ENCODE data around the gene ACCS.

ACCS gene

DNA sequence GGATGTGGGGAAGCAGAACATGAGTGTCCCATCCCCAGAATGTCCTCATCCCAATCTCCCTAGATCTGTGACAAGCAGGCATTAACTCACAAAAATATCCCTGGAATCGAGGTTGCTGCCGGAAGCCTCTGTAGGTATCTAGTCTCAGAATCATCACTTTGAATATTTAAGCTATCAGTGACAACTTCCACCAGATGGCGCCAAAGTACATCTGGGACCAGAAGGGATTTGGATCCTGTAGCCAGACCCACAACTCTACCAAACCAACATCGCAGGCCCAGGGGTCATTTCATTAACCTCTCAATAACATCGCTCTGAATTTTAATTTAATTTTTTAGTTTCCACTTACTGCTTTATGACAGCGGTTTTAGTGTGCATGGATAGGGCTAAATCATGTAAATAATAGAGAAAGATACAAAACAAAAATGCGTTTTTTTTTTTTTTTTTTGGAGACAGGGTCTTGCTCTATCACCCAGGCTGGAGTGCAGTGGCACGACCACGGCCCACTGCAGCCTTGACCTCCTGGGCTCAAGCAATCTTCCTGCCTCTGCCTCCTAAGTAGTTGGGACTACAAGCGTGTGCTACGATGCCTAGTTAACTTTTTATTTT is 28.3 kb downstream of the ACCS start:
- DNase-seq = peak; percentile 78 to 90

DNA sequence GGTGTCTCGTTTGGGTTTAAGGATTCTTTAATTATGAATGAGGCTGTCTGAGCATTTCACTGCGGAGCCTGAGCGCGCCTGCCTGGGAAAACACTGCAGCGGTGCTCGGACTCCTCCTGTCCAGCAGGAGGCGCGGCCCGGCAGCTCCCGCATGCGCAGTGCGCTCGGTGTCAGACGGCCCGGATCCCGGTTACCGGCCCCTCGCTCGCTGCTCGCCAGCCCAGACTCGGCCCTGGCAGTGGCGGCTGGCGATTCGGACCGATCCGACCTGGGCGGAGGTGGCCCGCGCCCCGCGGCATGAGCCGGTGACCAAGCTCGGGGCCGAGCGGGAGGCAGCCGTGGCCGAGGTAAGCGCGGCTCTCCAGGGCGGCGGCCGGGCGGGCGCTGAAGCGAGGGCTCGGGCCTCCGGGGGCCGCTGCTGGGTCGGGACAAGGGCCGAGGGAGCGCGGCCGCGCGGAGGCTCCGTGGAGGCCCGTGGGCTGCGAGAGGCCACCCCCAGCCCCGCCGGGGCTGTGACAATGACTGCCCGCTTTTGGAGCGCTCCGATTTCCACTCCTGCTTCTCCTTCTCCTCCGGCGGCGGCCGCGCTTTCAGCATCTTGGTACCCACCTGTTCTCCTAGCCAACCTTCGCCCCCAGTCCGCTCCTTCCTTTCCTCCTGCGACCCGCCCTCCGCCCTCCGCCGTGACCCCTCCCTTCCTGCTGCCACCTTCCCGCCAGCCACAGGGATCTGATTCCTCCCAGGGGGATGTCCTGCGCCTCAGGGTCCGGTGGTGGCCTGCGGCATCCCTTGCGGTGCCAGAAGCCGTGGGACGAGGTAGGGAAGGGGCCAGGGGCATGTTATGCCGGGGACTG is 29.7 kb downstream of the ACCS start, which contains the start of gene EXT2:
TSS of gene EXT2 (plus strand) at position 173 of the 854 bp plus-strand sequence. CDS start 12,035 bp downstream, outside the sequence.
- peak; percentile 88 for DNase-seq

DNA sequence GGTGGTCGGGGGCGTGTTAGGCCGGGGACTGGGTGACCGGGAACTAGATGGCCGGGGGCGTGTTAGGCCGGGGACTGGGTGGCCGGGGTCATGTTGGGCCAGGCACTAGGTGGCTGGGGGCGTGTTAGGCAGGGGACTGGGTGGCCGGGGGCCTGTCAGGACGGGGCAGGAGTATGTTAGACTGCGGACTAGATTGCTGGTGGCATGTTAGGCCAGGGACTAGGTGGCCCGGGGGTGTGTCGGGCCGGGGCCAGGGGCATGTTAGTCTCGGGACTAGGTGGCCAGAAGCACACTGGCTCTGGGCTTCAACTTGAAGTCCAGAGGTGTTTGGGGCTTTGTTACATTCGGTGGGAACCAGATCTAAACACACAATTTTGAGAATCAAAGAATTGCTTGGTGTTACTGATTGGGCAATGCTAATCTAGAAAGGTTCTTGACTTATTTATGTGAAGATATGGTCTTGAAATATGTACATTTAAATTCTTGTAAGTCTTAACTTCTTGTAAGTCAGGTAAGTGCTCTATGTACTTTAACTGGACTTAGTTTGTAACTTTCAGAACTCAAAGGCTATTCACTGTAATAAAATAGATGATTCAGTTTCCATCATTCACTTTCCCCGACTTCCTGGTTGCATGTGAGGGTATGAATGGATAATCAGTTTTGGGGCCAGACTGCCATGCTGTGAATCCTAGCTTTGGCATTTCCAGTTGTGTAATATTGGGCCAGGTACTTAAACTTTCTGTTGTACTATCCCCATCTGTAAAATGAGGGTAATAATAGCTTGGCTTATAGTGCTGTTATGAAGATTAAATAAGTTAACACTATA is 30.5 kb downstream of the ACCS start:
- DNase-seq = no peak

DNA sequence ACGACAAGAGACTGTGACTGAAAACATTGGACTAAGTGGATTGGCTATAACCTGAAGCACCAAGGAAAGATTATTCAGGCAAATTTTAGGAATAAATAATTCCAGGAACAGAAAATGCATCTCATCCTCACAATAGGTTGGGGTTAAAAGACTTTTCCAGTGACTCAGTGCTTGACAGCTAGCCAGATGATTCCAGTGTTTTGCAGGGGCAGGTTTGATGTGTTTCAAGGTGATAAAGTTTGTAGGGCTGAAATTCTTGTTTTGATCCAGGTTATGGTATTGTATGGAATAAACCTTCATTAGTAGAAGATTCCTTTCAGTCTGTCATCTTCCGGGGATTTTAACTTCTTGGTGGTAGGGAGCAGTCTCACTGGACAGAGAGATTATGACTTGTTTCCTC is 31.8 kb downstream of the ACCS start:
- DNase-seq = no peak

DNA sequence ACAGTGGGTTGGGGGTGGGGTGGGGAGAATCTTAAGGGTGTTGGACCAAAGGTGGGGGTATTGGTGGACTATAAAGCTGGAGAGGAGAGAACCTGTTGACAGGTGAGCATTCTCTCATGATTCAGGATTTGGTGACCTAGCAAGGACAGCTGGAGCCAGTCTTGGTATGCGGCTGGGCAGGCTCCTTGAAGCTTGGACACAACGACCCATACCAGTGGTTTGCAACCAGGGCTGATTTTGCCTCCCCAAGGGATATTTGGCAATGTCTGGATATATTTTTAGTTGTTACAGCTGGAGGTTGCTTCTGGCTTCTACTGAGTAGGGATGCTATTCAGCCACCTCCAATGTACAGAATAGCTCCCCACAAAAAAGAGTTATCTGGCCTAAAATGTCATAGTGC is 35.0 kb downstream of the ACCS start:
- DNase-seq = no peak

DNA sequence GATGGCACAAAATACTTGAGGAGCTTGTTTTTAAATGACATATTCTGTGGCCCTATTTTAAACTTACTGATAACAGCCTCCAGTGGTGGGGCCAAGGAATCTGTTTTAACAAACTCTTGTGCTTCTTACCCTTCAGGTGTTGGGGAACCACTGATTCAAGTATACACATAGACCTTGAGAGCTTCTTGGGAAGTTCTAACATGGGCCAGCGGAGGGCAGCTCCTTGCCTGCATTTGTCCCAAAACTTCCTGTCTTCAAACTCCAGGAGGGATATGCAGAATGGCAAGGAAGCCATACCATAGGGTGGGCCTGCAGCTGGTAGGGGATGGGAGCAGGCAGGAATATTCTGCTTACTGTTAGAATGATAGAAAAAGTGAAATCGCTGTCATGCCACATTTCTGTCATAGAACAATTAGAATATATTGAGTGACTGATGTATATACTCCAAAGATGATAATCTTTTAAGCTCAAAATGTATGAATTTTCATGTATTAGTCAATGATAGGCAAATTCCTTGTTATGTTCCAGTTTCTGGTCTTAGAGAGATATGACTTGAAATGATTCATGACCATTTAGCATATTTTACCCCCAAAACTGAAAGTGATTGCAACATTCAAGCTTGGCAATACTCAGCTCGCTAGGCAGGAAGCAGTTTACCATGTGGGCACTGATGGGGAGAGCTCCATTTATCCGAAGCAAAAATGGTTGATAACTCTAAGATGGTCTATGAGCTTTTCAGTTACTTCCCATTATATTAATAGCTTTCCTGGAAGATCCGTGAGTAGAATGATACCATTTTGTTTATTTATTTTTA is 38.6 kb downstream of the ACCS start:
- no peak for DNase-seq

DNA sequence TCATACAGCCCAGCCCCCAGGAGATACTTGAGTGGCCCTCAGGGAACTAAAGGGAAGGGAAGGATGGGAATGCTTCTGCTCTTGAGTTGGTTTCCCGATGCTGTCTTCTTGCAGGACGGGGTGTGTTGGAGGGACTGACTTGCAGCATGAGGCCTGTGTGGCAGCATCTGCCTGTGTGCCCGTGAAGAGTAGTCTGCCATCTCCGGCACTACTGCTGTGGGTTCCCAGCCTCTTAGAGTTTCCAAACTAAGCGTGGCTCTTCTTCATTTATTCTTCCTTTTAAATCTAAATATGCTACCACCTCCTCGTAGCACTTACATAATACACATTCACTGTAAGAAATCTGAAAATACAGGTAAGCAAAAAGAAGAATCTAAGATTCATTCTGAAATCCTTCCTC is 42.2 kb downstream of the ACCS start:
- DNase-seq = no peak

DNA sequence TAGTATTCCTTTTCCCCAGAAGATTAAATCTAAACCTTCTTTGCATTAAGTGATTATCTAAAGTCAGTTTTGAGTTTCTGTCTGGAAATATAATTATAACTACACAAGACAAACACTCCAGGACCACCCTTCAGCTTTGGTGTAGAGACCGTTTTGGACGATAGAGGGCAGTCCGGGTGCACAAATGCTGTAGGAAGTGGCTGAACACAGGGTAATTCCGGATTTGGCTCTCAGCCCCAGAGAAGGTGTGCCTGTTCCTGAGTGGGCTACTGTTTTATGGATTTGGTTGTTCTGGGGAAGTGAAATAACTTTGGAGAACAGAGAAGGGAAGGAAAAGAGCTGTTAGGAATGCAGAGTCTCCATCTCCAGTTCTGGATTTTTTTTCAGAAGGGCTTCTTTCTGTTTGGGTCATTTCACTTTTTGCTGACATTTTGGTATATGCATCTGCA is 44.2 kb downstream of the ACCS start:
- peak; percentile 58 to 60 for DNase-seq

DNA sequence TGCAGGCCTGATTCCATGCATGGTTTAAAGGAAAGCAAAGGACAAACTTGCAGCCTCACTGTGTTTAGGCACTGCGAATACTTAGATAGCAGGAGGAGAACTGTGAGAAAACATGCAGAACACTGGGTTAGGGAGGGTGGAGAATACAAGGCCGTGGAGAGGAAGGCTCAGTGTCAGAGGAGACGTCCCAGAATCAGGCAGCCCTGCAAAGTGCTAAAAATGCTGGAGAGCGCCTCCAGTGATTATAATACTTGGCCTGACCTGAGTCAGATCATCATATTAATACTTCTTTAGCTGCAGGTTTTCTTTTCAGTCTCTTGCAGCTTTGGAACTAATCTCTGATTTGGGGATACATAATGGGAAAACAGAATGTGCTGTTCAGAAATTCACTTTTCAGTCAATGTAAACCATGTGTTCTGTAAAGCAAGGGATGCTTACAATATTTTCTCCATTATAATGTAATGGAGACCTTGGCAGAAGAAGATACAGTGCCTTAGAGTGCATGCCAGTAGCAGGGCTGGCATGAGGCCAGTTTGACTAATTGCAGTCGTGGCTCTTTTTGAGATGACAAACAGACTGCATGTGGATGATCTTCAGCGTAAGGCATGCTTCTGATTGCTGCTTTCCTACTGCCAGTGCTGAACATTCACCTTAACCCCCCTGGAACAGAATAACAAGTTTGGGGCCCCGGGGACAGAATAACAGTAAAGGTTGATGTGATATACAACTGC is 46.2 kb downstream of the ACCS start:
- no peak for DNase-seq

DNA sequence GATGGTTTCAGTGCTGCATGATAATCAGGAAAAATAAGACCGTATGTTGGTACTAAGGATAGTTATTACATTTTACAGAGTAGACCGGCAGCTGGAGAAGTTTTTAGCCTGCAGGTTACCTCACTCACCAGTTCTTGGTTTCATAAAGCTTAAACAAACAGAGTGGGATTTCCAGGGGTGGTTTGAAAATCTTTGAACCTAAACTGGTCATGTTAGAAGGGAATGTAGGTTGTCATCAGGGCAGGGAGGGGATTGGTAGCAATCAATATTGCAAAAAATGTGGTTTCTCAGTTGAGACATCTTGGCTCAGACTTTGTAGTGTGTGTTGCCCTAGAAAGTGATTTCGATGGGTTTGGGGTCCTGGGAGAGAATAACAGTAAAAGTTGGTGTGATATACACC is 46.9 kb downstream of the ACCS start:
- DNase-seq = no peak

DNA sequence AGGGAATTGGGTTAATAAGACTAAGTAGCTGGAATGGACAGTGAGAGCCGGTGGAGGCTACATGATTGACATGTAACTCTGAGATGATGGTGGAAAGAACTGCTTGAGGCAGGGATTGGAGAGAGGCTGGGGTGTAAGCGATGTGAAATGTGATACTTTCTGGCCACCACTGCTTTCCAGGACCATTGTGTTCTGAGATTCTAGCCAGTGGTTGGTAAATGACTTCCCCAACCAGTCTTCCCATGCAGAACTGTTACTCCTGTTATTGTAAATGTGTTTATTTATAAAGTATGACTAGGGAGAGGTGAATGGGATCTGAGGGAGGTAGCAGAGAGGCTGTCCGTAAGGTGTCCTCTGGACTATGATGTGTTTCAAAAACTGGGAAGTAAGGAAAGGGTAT is 47.5 kb downstream of the ACCS start:
- no peak for DNase-seq

DNA sequence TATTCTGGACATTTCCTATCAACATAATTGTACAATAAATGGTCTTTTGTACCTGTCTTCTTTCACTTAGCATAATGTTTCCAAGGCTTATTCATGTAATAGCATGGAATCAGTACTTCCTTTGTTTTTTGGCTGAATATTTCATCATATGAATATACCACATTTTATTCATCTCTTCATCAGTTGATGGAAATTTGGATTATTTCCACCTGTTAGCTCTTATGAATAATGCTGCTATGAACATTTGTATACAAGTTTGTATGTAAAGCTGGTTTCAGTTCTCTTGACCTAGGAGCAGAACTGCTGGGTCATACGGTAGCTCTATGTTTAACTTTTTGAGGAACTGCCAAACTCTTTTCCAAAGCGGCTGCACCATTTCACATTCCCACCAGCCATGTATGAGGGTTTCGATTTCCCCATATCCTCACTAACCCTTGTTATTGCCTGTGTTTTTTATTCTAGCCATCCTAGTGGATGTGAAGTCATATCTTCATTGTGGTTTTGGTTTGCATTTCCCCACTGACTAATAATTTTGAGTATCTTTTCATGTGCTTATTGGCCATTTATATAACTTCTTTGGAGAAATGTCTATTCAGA is 50.3 kb downstream of the ACCS start:
- no peak for DNase-seq

DNA sequence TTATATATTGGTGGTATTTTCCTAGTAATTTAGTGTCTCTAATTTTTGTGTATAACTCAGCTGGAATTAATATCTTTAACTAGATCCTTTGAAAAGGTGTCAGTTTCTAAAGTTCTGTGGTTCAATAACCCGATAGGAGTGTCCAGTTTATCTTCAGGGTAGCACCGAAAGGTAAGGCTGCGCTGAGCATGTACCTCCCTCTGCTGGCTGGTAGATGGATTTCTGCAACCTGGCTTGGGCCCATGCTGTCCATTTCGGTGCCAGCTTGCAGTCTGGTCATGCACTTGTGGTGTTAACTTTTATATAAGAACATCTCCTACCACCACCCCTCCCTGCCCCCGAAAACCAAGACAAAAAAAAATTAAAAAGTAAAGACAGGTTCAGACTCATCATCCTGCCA is 54.1 kb downstream of the ACCS start:
- DNase-seq = no peak

DNA sequence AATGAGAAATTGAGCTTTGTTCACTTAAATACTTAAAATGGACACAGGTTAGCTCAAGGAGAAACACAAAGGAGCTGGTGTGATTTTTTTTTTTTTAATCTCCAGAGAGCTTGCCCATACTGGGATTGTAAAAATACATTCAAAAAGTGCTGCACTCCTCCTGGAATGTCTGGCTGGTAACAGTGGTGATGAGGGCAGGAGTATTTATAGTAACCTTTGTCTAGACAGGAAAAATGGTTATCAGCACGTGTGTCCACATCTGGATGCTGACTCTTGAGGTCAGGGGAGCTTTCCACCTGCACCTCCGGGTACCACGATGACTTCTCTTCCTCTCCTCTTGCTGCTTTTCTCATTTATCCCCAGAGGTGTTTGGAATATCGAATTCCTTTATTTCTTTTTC is 59.5 kb downstream of the ACCS start:
- DNase-seq = no peak

DNA sequence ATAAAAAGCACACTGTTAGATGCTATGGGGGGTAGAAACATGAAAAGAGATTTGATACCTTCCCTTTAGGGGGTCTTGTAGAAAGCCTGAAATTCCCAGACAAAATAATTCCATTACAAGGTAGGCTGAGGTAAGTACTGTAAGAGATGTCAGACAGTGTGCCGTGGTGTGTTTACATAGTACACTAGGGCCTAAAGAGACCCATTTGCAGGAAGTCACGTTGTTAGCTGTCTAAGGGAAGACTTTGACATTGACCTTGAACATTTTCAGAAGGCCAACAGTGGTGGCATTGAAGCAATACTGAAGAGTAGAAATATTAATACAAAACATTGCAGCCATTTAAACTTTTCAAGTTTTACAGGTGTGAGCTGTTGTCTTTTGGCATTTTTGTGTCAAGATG is 60.2 kb downstream of the ACCS start:
- DNase-seq = no peak

DNA sequence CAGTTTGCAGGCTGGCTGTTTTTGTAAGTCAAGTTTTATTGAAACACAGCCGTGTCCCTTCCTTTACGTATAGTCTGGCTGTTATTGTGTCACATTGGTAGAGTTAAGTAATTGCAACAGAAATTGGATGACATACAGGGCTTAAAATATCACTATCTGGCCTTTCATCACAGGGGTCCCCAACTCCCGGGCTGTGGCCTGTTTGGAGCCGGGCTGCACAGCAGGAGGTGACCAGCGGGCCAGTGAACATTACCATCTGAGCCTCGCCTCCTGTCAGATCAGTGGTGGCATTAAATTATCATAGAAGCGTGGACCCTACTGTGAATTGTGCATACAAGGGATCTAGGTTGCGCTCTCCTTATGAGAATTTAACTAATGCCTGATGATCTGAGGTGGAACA is 61.1 kb downstream of the ACCS start:
- DNase-seq = no peak

DNA sequence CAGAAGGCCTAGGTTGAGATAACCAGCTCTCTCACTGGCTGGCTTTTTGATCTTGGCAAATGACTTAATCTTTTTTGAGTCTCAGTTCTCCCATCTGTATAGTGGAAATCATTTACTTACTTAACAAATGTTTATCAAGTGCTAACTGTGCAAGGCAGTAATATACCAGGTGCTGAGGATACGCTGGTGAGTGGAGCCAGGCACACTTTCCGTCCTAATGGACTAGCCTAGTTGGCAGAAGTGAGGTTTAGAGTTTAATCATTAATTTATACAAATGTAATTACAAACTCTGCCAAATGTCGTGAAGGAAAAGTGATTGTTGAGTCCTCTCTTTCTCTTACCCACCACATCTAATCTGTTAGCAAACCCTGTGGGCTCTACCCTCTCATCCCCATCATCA is 62.7 kb downstream of the ACCS start:
- no peak for DNase-seq

DNA sequence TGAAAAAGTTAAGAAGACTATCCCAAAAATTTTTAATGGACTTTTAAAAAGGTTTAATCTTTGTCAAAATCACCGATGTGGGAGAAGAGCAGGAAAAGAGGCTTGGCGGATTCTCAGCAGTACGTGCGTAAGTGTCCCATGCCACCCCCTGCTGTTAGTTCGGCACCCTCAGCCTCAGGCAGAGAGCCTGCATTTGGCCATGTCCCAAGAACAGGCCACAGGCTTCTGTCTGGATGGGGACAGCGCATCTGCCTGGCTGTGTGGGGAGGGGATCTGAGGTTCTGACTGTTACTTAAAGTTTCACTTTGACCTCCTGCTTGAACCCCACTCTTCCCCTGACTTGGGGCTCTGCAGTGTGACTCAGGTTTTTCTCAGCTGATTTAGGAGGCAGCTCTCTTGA is 64.7 kb downstream of the ACCS start:
- DNase-seq = no peak

DNA sequence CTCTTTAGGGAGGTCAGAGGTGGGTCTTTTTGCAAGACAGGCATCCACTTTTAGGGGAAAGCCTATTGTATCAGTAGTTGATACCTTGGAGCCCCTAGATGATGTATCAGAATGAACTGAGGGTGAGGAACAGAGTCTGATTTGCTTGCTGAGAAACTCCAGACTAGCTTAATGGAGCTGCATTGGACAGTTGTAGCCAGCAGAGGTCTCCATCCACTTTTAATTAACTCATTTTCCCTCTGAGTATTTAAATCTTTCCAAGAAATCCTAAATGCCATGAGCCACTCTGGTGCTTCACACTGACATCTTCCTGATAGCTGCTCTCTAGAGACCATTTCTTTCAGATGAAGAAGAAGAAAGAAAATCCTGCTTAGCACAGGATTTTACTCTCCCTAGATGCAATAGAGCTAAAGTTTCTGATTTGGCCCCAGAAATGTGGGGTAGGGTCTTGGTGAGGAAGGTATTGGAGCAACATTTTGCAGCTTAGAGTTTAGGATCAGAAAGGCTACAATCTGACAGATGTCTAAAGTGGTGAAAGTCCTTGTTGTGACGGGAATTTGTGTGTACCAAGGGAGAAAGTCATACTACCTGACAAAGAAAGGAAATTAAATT is 67.4 kb downstream of the ACCS start:
- no peak for DNase-seq

All from stimulated activated CD4-positive, alpha-beta T cell treated with anti-CD3 and anti-CD28 coated beads, Interleukin-2, amount 100 ng/mL, for 24 hours (primary cell).